Measurements from ENCODE around the gene GABRP.
"Not testable (repeated sequence)": the region's sequence is repeated elsewhere in the genome, so short reads cannot be mapped to it uniquely, and the experiment has no call there.

GABRP gene

DNA sequence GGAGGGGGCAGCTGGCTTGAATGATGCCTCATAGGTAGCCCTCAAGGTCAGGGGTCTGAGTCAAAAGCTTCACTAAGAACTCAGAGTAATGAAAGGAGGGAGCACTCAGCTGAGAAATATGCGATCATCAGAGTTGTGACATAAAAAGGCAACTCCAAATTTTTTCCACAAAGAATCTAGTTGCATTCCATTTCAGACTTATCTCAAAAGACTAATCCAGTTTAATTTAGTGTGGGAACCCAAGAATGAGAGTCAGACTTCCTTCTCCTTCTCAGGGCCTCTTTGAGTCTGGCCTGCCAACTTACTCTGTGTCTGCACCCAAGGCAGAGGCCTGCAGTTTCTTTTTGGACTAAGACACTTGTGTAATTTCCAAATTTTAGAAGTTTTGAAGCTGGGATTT, 34.7 kb downstream of the GABRP start:
- H3K9me3 ChIP-seq (ENCODE audit: control insufficient read depth in 5 of 5, low read length in 5 of 5) = no peaks in the 10 kb centered on the region

DNA sequence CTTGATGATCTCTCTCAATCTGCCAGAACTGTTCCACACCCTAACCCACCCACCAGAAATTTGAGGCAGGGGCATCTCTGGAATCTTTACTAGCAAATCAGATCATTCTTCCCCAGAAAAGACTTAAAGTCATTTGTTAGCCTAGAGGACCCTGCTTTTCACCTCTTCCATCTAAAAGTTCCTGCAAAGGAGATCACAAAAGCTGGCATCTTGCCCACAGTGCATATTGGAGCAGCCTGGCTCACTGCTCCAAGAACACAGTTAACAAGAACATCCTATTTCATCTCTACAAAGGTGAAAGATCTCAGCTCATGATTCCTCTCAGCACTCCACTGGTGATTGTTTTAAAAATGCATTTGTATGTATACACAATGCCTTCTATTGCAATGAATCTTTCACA, 36.3 kb downstream of the GABRP start:
- Histone ChIP-seq H3K27me3 (ENCODE audit: control insufficient read depth in 5 of 5, insufficient read depth in 4 of 5, low read length in 5 of 5) (no peaks in the 10 kb centered on the region), H3K27ac (ENCODE audit: low read depth, low read length) (no peak overlapping the region), H3K9ac (ENCODE audit: low read length in 5 of 5) (no peak overlapping the region), H3K4me3 (ENCODE audit: low read depth in 1 of 5, low read length in 5 of 5) (no peak overlapping the region), H3K9me3 (ENCODE audit: control insufficient read depth in 5 of 5, low read length in 5 of 5) (no peaks in the 10 kb centered on the region), H3K36me3 (ENCODE audit: control insufficient read depth in 5 of 5, insufficient read depth in 5 of 5, low read length in 5 of 5) (no peaks in the 10 kb centered on the region), H3K4me1 (ENCODE audit: control insufficient read depth in 5 of 5, insufficient read depth in 5 of 5, low read length in 5 of 5) (no peaks in the 10 kb centered on the region)

More for the DNA sequence above, 34.7 kb downstream of the GABRP start:
- H3K36me3 ChIP-seq (ENCODE audit: control insufficient read depth in 5 of 5, insufficient read depth in 5 of 5, low read length in 5 of 5) = no peaks in the 10 kb centered on the region
- peaks cover 0 to 1% (median 0%) of the 10 kb centered on the region in 5 donors for H3K27me3 ChIP-seq (ENCODE audit: control insufficient read depth in 5 of 5, insufficient read depth in 4 of 5, low read length in 5 of 5)
- H3K4me1 ChIP-seq (ENCODE audit: control insufficient read depth in 5 of 5, insufficient read depth in 5 of 5, low read length in 5 of 5) = no peaks in the 10 kb centered on the region
- no peak overlapping the region for H3K9ac ChIP-seq (ENCODE audit: low read length in 5 of 5)
- H3K27ac ChIP-seq (ENCODE audit: low read depth, low read length) = no peak overlapping the region
- no peak overlapping the region for H3K4me3 ChIP-seq (ENCODE audit: low read depth in 1 of 5, low read length in 5 of 5)

DNA sequence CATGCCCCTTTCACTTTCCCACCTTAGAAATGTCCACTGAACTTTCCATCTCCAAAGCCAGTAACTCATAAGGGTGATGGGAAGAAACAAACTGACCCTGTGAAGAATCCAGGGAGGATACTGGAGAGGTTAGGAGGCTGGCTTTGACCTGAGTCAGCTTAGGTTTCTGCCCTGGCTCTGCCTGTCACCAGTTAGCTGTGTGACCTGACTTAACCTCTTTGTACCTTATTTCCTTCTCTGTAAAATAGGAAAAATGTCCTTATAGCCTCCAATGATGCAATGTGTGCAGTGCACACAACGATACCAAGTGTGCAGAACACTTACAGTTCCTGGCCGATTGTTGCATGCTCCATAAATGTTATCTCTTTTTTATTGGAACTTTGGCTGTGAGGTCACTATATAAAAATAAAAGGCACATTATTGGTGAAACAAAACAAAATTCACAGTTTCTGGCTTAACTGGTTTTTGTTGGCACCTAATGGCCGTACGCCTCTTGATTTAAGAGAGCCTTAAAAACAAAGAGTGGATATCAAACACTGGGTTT, 37.8 kb downstream of the GABRP start:
- Histone ChIP-seq H3K27me3 (ENCODE audit: control insufficient read depth in 5 of 5, insufficient read depth in 4 of 5, low read length in 5 of 5) (no peaks in the 10 kb centered on the region), H3K9me3 (ENCODE audit: control insufficient read depth in 5 of 5, low read length in 5 of 5) (peaks cover 0 to 6% (median 3%) of the 10 kb centered on the region in 5 donors), H3K4me1 (ENCODE audit: control insufficient read depth in 5 of 5, insufficient read depth in 5 of 5, low read length in 5 of 5) (no peaks in the 10 kb centered on the region), H3K4me3 (ENCODE audit: low read depth in 1 of 5, low read length in 5 of 5) (no peak overlapping the region), H3K27ac (ENCODE audit: low read depth, low read length) (no peak overlapping the region), H3K9ac (ENCODE audit: low read length in 5 of 5) (no peak overlapping the region), H3K36me3 (ENCODE audit: control insufficient read depth in 5 of 5, insufficient read depth in 5 of 5, low read length in 5 of 5) (no peaks in the 10 kb centered on the region)

DNA sequence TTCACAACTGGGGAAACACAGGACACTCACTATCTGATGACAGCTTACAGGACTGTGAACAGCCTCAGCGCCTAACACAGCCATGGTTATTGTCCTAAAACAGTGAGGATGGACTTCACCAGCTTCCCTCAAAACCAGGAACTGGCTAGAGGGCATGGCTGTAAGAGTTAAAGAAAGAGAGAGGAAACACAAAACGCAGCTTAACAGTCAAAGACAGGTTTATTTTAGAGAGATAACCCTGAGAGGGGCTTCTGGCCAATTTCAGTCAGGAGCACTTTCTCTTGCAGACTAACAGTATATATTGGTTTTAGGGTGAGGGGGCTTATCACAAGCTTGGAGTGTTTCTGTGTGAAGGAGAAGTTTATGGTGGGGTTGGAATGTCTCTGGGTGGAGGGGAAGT, 42.6 kb downstream of the GABRP start:
- H3K27ac ChIP-seq (ENCODE audit: low read depth, low read length) = no peak overlapping the region
- H3K27me3 ChIP-seq (ENCODE audit: control insufficient read depth in 5 of 5, insufficient read depth in 4 of 5, low read length in 5 of 5) = no peaks in the 10 kb centered on the region
- no peaks in the 10 kb centered on the region for H3K4me1 ChIP-seq (ENCODE audit: control insufficient read depth in 5 of 5, insufficient read depth in 5 of 5, low read length in 5 of 5)
- peaks cover 0 to 6% (median 3%) of the 10 kb centered on the region in 5 donors for H3K9me3 ChIP-seq (ENCODE audit: control insufficient read depth in 5 of 5, low read length in 5 of 5)
- no peak overlapping the region for H3K4me3 ChIP-seq (ENCODE audit: low read depth in 1 of 5, low read length in 5 of 5)
- H3K9ac ChIP-seq (ENCODE audit: low read length in 5 of 5) = no peak overlapping the region
- H3K36me3 ChIP-seq (ENCODE audit: control insufficient read depth in 5 of 5, insufficient read depth in 5 of 5, low read length in 5 of 5) = no peaks in the 10 kb centered on the region

DNA sequence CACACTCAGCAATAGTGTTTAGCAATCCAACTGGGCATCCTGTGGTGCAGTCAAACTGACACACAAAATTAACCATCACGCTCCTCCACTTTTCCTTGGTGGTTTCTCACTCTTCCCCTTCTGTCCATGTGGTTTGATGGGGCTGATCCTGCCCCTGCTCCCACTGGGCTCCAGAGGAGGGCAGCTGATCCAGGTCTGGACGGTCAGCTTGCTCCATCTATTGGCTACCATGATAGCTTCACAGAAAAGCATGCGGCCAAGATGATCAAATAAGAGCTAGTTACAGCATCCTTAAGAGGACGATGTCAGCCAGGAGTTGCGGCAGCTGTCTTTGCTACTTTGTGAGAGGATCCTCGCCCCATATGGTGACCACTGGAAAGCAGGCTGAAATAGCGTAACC, 48.7 kb downstream of the GABRP start:
- H3K4me3 ChIP-seq (ENCODE audit: low read depth in 1 of 5, low read length in 5 of 5) = no peak overlapping the region
- H3K27ac ChIP-seq (ENCODE audit: low read depth, low read length) = no peak overlapping the region
- H3K4me1 ChIP-seq (ENCODE audit: control insufficient read depth in 5 of 5, insufficient read depth in 5 of 5, low read length in 5 of 5) = peaks cover 0 to 7% (median 0%) of the 10 kb centered on the region in 5 donors
- H3K36me3 ChIP-seq (ENCODE audit: control insufficient read depth in 5 of 5, insufficient read depth in 5 of 5, low read length in 5 of 5) = no peaks in the 10 kb centered on the region
- H3K9me3 ChIP-seq (ENCODE audit: control insufficient read depth in 5 of 5, low read length in 5 of 5) = no peaks in the 10 kb centered on the region
- no peak overlapping the region for H3K9ac ChIP-seq (ENCODE audit: low read length in 5 of 5)
- peaks cover 0 to 4% (median 0%) of the 10 kb centered on the region in 5 donors for H3K27me3 ChIP-seq (ENCODE audit: control insufficient read depth in 5 of 5, insufficient read depth in 4 of 5, low read length in 5 of 5)

DNA sequence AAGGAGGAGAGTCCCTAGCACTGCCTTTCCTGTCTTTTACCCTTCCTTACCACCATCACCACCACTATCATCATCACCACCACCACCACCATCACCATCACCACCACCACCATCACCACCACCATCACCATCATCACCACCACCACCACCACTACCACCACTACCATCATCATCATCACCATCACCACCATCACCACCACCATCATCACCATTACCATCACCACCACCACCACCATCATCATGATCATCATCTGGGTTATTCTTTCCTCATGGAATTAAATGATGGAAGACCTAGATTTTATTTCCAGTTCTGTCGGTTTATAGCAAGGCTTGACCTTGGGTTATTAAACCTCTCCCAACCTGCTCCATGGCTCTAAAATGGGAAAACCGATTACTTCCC, 50.5 kb downstream of the GABRP start:
- not testable (repeated sequence) for H3K27ac ChIP-seq (ENCODE audit: low read depth, low read length); H3K4me3 ChIP-seq (ENCODE audit: low read depth in 1 of 5, low read length in 5 of 5); H3K9ac ChIP-seq (ENCODE audit: low read length in 5 of 5); H3K9me3 ChIP-seq (ENCODE audit: control insufficient read depth in 5 of 5, low read length in 5 of 5); H3K36me3 ChIP-seq (ENCODE audit: control insufficient read depth in 5 of 5, insufficient read depth in 5 of 5, low read length in 5 of 5); H3K4me1 ChIP-seq (ENCODE audit: control insufficient read depth in 5 of 5, insufficient read depth in 5 of 5, low read length in 5 of 5); H3K27me3 ChIP-seq (ENCODE audit: control insufficient read depth in 5 of 5, insufficient read depth in 4 of 5, low read length in 5 of 5)

DNA sequence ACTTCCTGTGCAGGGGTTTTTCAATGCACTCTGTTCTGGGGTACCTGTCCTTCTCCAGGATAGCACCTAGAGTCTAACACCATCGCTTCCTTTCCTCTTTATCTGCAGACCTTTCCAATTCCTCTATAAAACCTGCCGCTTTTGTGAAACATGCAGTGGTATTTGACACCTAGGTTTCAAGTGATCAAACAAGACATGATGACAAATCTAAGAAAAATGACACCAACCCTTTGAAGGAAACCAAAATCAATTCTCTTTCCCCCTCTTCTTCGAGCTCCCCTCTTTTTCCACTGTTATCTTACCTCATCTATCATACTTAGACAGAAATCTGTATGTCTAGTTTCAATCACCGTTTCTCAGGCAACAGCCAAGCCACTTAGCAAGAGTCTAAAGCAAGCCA, 52.7 kb downstream of the GABRP start:
- no peak overlapping the region for H3K9ac ChIP-seq (ENCODE audit: low read length in 5 of 5)
- H3K4me1 ChIP-seq (ENCODE audit: control insufficient read depth in 5 of 5, insufficient read depth in 5 of 5, low read length in 5 of 5) = peaks cover 0 to 7% (median 0%) of the 10 kb centered on the region in 5 donors
- no peak overlapping the region for H3K27ac ChIP-seq (ENCODE audit: low read depth, low read length)
- no peak overlapping the region for H3K4me3 ChIP-seq (ENCODE audit: low read depth in 1 of 5, low read length in 5 of 5)
- no peaks in the 10 kb centered on the region for H3K9me3 ChIP-seq (ENCODE audit: control insufficient read depth in 5 of 5, low read length in 5 of 5)
- H3K27me3 ChIP-seq (ENCODE audit: control insufficient read depth in 5 of 5, insufficient read depth in 4 of 5, low read length in 5 of 5) = peaks cover 0 to 4% (median 0%) of the 10 kb centered on the region in 5 donors
- no peaks in the 10 kb centered on the region for H3K36me3 ChIP-seq (ENCODE audit: control insufficient read depth in 5 of 5, insufficient read depth in 5 of 5, low read length in 5 of 5)

DNA sequence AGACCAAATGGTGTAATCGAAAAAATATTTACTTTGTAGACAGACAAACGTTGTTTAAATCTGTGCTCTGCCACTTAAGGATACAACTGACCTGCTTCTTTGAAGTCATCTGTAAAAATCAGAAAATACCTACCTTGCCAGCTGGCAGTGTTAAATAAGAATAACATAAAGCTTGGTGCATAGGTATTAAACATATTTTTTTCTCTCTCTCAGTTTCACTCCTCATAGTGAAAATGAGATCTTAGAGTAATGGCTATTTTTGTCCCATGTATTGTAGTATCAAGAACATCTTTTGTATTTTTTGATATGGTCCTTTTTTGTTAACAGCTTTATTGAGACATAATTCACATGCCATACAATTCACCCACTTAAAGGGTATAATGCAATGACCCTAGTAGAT, 60.3 kb downstream of the GABRP start:
- H3K27me3 ChIP-seq (ENCODE audit: control insufficient read depth in 5 of 5, insufficient read depth in 4 of 5, low read length in 5 of 5) = peaks cover 0 to 2% (median 0%) of the 10 kb centered on the region in 5 donors
- H3K9ac ChIP-seq (ENCODE audit: low read length in 5 of 5) = no peak overlapping the region
- H3K27ac ChIP-seq (ENCODE audit: low read depth, low read length) = no peak overlapping the region

DNA sequence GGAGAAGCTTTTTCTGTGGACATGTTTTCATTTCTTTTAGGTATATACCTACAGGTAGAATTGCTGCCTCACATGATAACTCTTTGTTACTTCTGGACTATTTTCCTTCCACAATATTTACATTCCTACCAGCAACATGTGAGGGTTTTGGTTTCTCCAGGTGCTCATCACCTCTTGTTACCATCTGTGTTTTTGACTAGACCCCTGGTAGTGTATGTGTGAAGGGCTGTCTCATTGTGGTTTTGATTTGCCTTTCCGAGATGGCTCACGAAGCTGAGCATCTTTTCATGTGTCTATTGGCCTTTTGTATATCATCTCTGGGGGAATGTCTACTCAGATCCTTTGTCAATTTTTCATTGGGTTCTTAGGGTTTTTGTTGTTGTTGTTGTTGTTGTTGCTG, 61.1 kb downstream of the GABRP start:
- Histone ChIP-seq H3K27me3 (ENCODE audit: control insufficient read depth in 5 of 5, insufficient read depth in 4 of 5, low read length in 5 of 5) (peaks cover 0 to 2% (median 0%) of the 10 kb centered on the region in 5 donors), H3K36me3 (ENCODE audit: control insufficient read depth in 5 of 5, insufficient read depth in 5 of 5, low read length in 5 of 5) (no peaks in the 10 kb centered on the region), H3K4me1 (ENCODE audit: control insufficient read depth in 5 of 5, insufficient read depth in 5 of 5, low read length in 5 of 5) (no peaks in the 10 kb centered on the region), H3K4me3 (ENCODE audit: low read depth in 1 of 5, low read length in 5 of 5) (no peak overlapping the region), H3K9ac (ENCODE audit: low read length in 5 of 5) (no peak overlapping the region), H3K27ac (ENCODE audit: low read depth, low read length) (no peak overlapping the region), H3K9me3 (ENCODE audit: control insufficient read depth in 5 of 5, low read length in 5 of 5) (no peaks in the 10 kb centered on the region)

More for the DNA sequence above, 60.3 kb downstream of the GABRP start:
- Histone ChIP-seq H3K36me3 (ENCODE audit: control insufficient read depth in 5 of 5, insufficient read depth in 5 of 5, low read length in 5 of 5) (no peaks in the 10 kb centered on the region), H3K4me1 (ENCODE audit: control insufficient read depth in 5 of 5, insufficient read depth in 5 of 5, low read length in 5 of 5) (no peaks in the 10 kb centered on the region), H3K9me3 (ENCODE audit: control insufficient read depth in 5 of 5, low read length in 5 of 5) (no peaks in the 10 kb centered on the region), H3K4me3 (ENCODE audit: low read depth in 1 of 5, low read length in 5 of 5) (no peak overlapping the region)

DNA sequence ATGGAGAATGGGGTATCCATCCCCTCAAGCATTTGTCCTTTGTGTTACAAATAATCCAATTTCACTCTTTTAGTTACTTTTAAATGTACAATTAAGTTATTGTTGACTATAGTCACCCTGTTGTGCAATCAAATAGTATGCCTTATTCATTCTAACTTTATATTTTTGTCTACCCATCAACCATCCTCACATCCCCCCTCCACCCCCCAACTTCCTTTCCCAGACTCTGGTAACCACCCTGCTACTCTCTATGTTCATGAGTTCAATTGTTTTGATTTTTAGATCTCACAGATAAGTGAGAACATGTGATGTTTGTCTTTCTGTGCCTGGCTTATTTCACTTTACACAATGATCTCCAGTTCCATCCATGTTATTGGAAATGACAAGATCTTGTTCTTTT, 62.9 kb downstream of the GABRP start:
- no peak overlapping the region for H3K27ac ChIP-seq (ENCODE audit: low read depth, low read length)
- H3K36me3 ChIP-seq (ENCODE audit: control insufficient read depth in 5 of 5, insufficient read depth in 5 of 5, low read length in 5 of 5) = no peaks in the 10 kb centered on the region
- H3K9ac ChIP-seq (ENCODE audit: low read length in 5 of 5) = no peak overlapping the region
- H3K4me3 ChIP-seq (ENCODE audit: low read depth in 1 of 5, low read length in 5 of 5) = no peak overlapping the region
- H3K27me3 ChIP-seq (ENCODE audit: control insufficient read depth in 5 of 5, insufficient read depth in 4 of 5, low read length in 5 of 5) = peaks cover 0 to 2% (median 0%) of the 10 kb centered on the region in 5 donors
- H3K9me3 ChIP-seq (ENCODE audit: control insufficient read depth in 5 of 5, low read length in 5 of 5) = no peaks in the 10 kb centered on the region
- no peaks in the 10 kb centered on the region for H3K4me1 ChIP-seq (ENCODE audit: control insufficient read depth in 5 of 5, insufficient read depth in 5 of 5, low read length in 5 of 5)

DNA sequence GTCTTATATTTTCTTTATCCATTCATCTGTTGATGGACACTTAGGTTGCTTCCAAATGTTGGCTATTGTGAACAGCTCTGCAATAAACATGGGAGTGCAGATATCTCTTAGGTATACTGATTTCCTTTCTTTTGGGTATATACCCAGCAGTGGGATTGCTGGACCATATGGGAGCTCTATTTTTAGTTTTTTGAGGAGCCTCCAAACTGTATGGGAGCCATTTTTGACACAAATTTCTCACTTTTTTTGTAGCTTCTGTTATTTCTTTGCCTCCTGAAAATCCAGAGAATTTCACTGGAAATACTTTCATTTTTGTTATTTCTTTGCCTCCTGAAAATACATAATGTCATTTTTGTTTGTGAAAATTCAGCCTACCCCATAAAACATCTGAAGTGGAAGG, 63.3 kb downstream of the GABRP start:
- Histone ChIP-seq H3K36me3 (ENCODE audit: control insufficient read depth in 5 of 5, insufficient read depth in 5 of 5, low read length in 5 of 5) (no peaks in the 10 kb centered on the region), H3K4me3 (ENCODE audit: low read depth in 1 of 5, low read length in 5 of 5) (no peak overlapping the region), H3K4me1 (ENCODE audit: control insufficient read depth in 5 of 5, insufficient read depth in 5 of 5, low read length in 5 of 5) (no peaks in the 10 kb centered on the region), H3K9me3 (ENCODE audit: control insufficient read depth in 5 of 5, low read length in 5 of 5) (no peaks in the 10 kb centered on the region), H3K27ac (ENCODE audit: low read depth, low read length) (no peak overlapping the region), H3K27me3 (ENCODE audit: control insufficient read depth in 5 of 5, insufficient read depth in 4 of 5, low read length in 5 of 5) (peaks cover 0 to 2% (median 0%) of the 10 kb centered on the region in 5 donors), H3K9ac (ENCODE audit: low read length in 5 of 5) (no peak overlapping the region)
